NT2/D1 (cell line): ENCODE results near the gene CACHD1.

Source experiments
- YY1 ChIP-seq: IDR thresholded peaks from 2 replicates; pipeline ENCODE4 v1.6.1; 2011; ENCODE audit not compliant: insufficient read length, insufficient read depth
- ZNF274 ChIP-seq: IDR thresholded peaks from 2 replicates; pipeline ENCODE4 v1.6.1; 2011; ENCODE audit warnings: mild to moderate bottlenecking, low read depth, low read length

GRCh38 chr1:64484651-64485050, 14.7 kb downstream of the CACHD1 start:
- no peak for TF ChIP-seq ZNF274
- no peak for TF ChIP-seq YY1
